Neuronal stem cell (in vitro differentiated cells): Measurements from ENCODE around the gene GUCD1.

Experiments
- DNase-seq: peaks from one replicate; pipeline ENCODE4 v3.0.0-alpha.2; 2013; ENCODE audit warnings: low spot score
- H2AFZ ChIP-seq: one replicate; pipeline ENCODE4 v1.6.1; 2013; ENCODE audit warnings: mild to moderate bottlenecking, low read length, inconsistent platforms
- H2AK5ac ChIP-seq: 2 replicates; pipeline ENCODE4 v1.6.1; 2013; ENCODE audit warnings: low read depth, mild to moderate bottlenecking, inconsistent platforms, low read length, moderate library complexity, mixed read lengths
- H2BK120ac ChIP-seq: 2 replicates; pipeline ENCODE4 v1.6.1; 2013; ENCODE audit warnings: low read depth, mild to moderate bottlenecking, inconsistent platforms, low read length, moderate library complexity, mixed read lengths
- H2BK12ac ChIP-seq: one replicate; pipeline ENCODE4 v1.6.1; 2013; ENCODE audit warnings: low read length, inconsistent platforms
- H2BK15ac ChIP-seq: 2 replicates; pipeline ENCODE4 v1.6.1; 2013; ENCODE audit warnings: mild to moderate bottlenecking, low read length, inconsistent platforms, mixed read lengths
- H2BK5ac ChIP-seq: one replicate; pipeline ENCODE4 v1.6.1; 2013; ENCODE audit warnings: inconsistent platforms, mild to moderate bottlenecking, low read length, moderate library complexity
- H3K14ac ChIP-seq: one replicate; pipeline ENCODE4 v1.6.1; 2013; ENCODE audit warnings: low read length, inconsistent platforms
- H3K18ac ChIP-seq: 2 replicates; pipeline ENCODE4 v1.6.1; 2013; ENCODE audit warnings: low read length, inconsistent platforms
- H3K23ac ChIP-seq: 2 replicates; pipeline ENCODE4 v1.6.1; 2013; ENCODE audit warnings: low read depth, mild to moderate bottlenecking, mixed read lengths, low read length, inconsistent platforms; ENCODE audit not compliant: poor library complexity
- H3K27ac ChIP-seq: replicated peaks from 3 replicates; pipeline ENCODE4 v1.5.1; 2013; ENCODE audit warnings: low read length, inconsistent platforms
- H3K27me3 ChIP-seq, 3 experiments: 2 replicates each; pipeline ENCODE4 v1.6.1; 2013; ENCODE audit warnings: low read length in 3 of 3, mild to moderate bottlenecking in 2 of 3, inconsistent platforms in 1 of 3, low read depth in 1 of 3, mixed read lengths in 1 of 3, moderate library complexity in 1 of 3; ENCODE audit not compliant: control insufficient read depth in 3 of 3, insufficient read depth in 3 of 3
- H3K36me3 ChIP-seq, 2 donors: replicated peaks in 1 of 2; 2 replicates each; pipeline ENCODE4 v1.6.1; 2013; ENCODE audit warnings: low read length in 2 of 2; ENCODE audit not compliant: control insufficient read depth in 2 of 2, insufficient read depth in 2 of 2
- H3K4ac ChIP-seq: 2 replicates; pipeline ENCODE4 v1.6.1; 2013; ENCODE audit warnings: inconsistent platforms, mild to moderate bottlenecking, low read length, moderate library complexity
- H3K4me1 ChIP-seq, 2 donors: 1 replicate in 1 of 2; 2 replicates in 1 of 2; pipeline ENCODE4 v1.6.1; 2013; ENCODE audit warnings: low read length in 2 of 2, low read depth in 1 of 2; ENCODE audit not compliant: control insufficient read depth in 2 of 2, insufficient read depth in 1 of 2
- H3K4me2 ChIP-seq: one replicate; pipeline ENCODE4 v1.6.1; 2013; ENCODE audit warnings: mild to moderate bottlenecking, low read length, inconsistent platforms; ENCODE audit not compliant: insufficient read depth, poor library complexity, severe bottlenecking
- H3K4me3 ChIP-seq, 2 donors: 2 replicates each; pipeline ENCODE4 v1.5.1; 2013; ENCODE audit warnings: low read length in 2 of 2, mild to moderate bottlenecking in 2 of 2, inconsistent platforms in 1 of 2, moderate library complexity in 1 of 2
- H3K79me1 ChIP-seq: one replicate; pipeline ENCODE4 v1.6.1; 2013; ENCODE audit warnings: low read depth, mild to moderate bottlenecking, inconsistent platforms, low read length, moderate library complexity
- H3K9ac ChIP-seq: one replicate; pipeline ENCODE4 v1.6.1; 2013; ENCODE audit warnings: mild to moderate bottlenecking, low read depth, low read length, inconsistent platforms; ENCODE audit not compliant: poor library complexity
- H3K9me3 ChIP-seq, 2 donors: replicated peaks in 1 of 2; 2 replicates each; pipeline versions ENCODE3 to v1.6.1; 2013; ENCODE audit warnings: low read length in 2 of 2, mild to moderate bottlenecking in 2 of 2, inconsistent platforms in 1 of 2, low read depth in 1 of 2, mixed read lengths in 1 of 2, moderate library complexity in 1 of 2; ENCODE audit not compliant: control insufficient read depth in 2 of 2, insufficient read depth in 1 of 2
- H4K8ac ChIP-seq: one replicate; pipeline ENCODE4 v1.6.1; 2013; ENCODE audit warnings: low read depth, mild to moderate bottlenecking, inconsistent platforms, low read length, moderate library complexity
- H4K91ac ChIP-seq: one replicate; pipeline ENCODE4 v1.6.1; 2013; ENCODE audit warnings: low read length, low read depth, mild to moderate bottlenecking, inconsistent platforms; ENCODE audit not compliant: poor library complexity
- WGBS, 2 donors: extraction: QIAGEN DNeasy Blood & Tissue Kit; methylation state at CpG; one replicate each; pipeline ENCODE4 v1.1.7; 2013; ENCODE audit warnings: missing lambda C conversion rate in 2 of 2, mixed read lengths in 1 of 2; ENCODE audit not compliant: insufficient read length in 2 of 2, insufficient replicate concordance in 1 of 2; ENCODE audit errors: extremely low coverage in 2 of 2; 5-methylcytosine and 5-hydroxymethylcytosine counted together

The GUCD1 gene

GRCh38 chr22:24578355-24579257 lies 23.7 kb upstream of the GUCD1 start:
- WGBS, 2 donors, result no CpG with 5 or more reads among the region's 8 CpGs
- no peak for DNase-seq
- H3K27ac ChIP-seq, result no peak overlapping the region

GRCh38 chr22:24576778-24577177 lies 21.8 kb upstream of the GUCD1 start:
- Histone ChIP-seq H3K4ac (no peak overlapping the region), H3K14ac (no peak overlapping the region), H3K4me1 (no peaks in the 10 kb centered on the region), H4K8ac (no peak overlapping the region), H3K79me1 (no peaks in the 10 kb centered on the region), H3K4me3 (no peak overlapping the region), H3K36me3 (peaks cover 14 to 58% of the 10 kb centered on the region in 2 donors), H2BK5ac (no peak overlapping the region), H2BK12ac (no peak overlapping the region), H3K27ac (no peak overlapping the region), H3K9ac (no peak overlapping the region), H2AK5ac (no peak overlapping the region), H2BK15ac (no peak overlapping the region), H2BK120ac (no peak overlapping the region), H3K9me3 (no peaks in the 10 kb centered on the region), H3K4me2 (no peak overlapping the region), H3K23ac (no peak overlapping the region), H3K27me3 (no peaks in the 10 kb centered on the region), H4K91ac (no peak overlapping the region), H2AFZ (no peak overlapping the region), H3K18ac (no peak overlapping the region)
- no peak for DNase-seq
- WGBS, 2 donors, result no CpG with 5 or more reads among the region's 1 CpG

More at GRCh38 chr22:24578355-24579257, 23.7 kb upstream of the GUCD1 start:
- Histone ChIP-seq H2BK5ac (no peak overlapping the region), H4K8ac (no peak overlapping the region), H3K14ac (no peak overlapping the region), H3K23ac (no peak overlapping the region), H3K4me1 (no peaks in the 10 kb centered on the region), H2AFZ (no peak overlapping the region), H2BK120ac (no peak overlapping the region), H3K18ac (no peak overlapping the region), H2BK15ac (no peak overlapping the region), H3K79me1 (no peaks in the 10 kb centered on the region), H3K9me3 (no peaks in the 10 kb centered on the region), H3K36me3 (peaks cover 3 to 40% of the 10 kb centered on the region in 2 donors), H3K9ac (no peak overlapping the region), H3K4ac (no peak overlapping the region), H2AK5ac (no peak overlapping the region), H4K91ac (no peak overlapping the region), H3K27me3 (no peaks in the 10 kb centered on the region), H2BK12ac (no peak overlapping the region), H3K4me3 (no peak overlapping the region), H3K4me2 (no peak overlapping the region)

- no peak overlapping the region for H2BK120ac ChIP-seq
- no peak overlapping the region for H2AFZ ChIP-seq
- H3K4me2 ChIP-seq, result no peak overlapping the region
- no peak overlapping the region for H2BK15ac ChIP-seq
- no peak overlapping the region for H3K4me3 ChIP-seq
- H3K9ac ChIP-seq, result no peak overlapping the region
- H3K4ac ChIP-seq, result no peak overlapping the region
- H4K8ac ChIP-seq, result no peak overlapping the region
- H2BK12ac ChIP-seq, result no peak overlapping the region
- no peak overlapping the region for H4K91ac ChIP-seq
- H3K18ac ChIP-seq, result no peak overlapping the region
- peaks cover 11% of the 10 kb centered on the region for H3K79me1 ChIP-seq
- peaks cover 32 to 87% of the 10 kb centered on the region in 2 donors for H3K36me3 ChIP-seq
- no peak overlapping the region for H3K14ac ChIP-seq
- H3K9me3 ChIP-seq, result no peaks in the 10 kb centered on the region
- no peak overlapping the region for H2BK5ac ChIP-seq
- H3K27me3 ChIP-seq, result no peaks in the 10 kb centered on the region
- no peak overlapping the region for H3K27ac ChIP-seq
- H3K23ac ChIP-seq, result no peak overlapping the region
- no peak for DNase-seq
- WGBS, 2 donors, result no CpG with 5 or more reads among the region's 7 CpGs
- no peaks in the 10 kb centered on the region for H3K4me1 ChIP-seq
- H2AK5ac ChIP-seq, result no peak overlapping the region
Observed at GRCh38 chr22:24571266-24571665, 16.3 kb upstream of the GUCD1 start.

GRCh38 chr22:24567668-24568067 lies 12.7 kb upstream of the GUCD1 start:
- Histone ChIP-seq H3K23ac (no peak overlapping the region), H4K91ac (no peak overlapping the region), H3K18ac (no peak overlapping the region), H2AK5ac (no peak overlapping the region), H3K9ac (no peak overlapping the region), H2BK120ac (no peak overlapping the region), H3K4ac (no peak overlapping the region), H2BK5ac (no peak overlapping the region), H2BK15ac (no peak overlapping the region), H3K79me1 (peaks cover 20% of the 10 kb centered on the region), H3K9me3 (peaks cover 0 to 3% of the 10 kb centered on the region in 2 donors), H3K14ac (no peak overlapping the region), H3K36me3 (peaks cover 32 to 93% of the 10 kb centered on the region in 2 donors), H4K8ac (no peak overlapping the region), H3K4me3 (no peak overlapping the region), H3K4me1 (no peaks in the 10 kb centered on the region), H2BK12ac (no peak overlapping the region), H3K27ac (no peak overlapping the region), H2AFZ (no peak overlapping the region), H3K4me2 (no peak overlapping the region), H3K27me3 (no peaks in the 10 kb centered on the region)
- WGBS, 2 donors, result no CpG with 5 or more reads among the region's 10 CpGs
- no peak for DNase-seq
